Thymus (tissue), 11 donors: ENCODE data around the gene KCNA5. TPM values are rescaled to one million over a fixed set of nuclear protein-coding genes. Genes with fewer than 3 reads are reported as not detected.

Source experiments
- DNase-seq, 9 donors: peaks; one replicate each; pipeline ENCODE4 v3.0.0-alpha.2; 2013; ENCODE audit warnings: low spot score in 9 of 9, low read depth in 6 of 9, missing footprints in 1 of 9
- H3K27ac ChIP-seq, 2 donors: one replicate each; pipeline ENCODE4 v1.5.1; 2013; ENCODE audit warnings: control low read depth in 1 of 2, low read depth in 1 of 2, low read length in 1 of 2, mild to moderate bottlenecking in 1 of 2, moderate library complexity in 1 of 2
- H3K27me3 ChIP-seq, 2 donors: one replicate each; pipeline ENCODE4 v1.5.1; 2013; ENCODE audit warnings: low read length in 1 of 2; ENCODE audit not compliant: control insufficient read depth in 2 of 2, insufficient read depth in 1 of 2
- H3K36me3 ChIP-seq, 2 donors: one replicate each; pipeline ENCODE4 v1.5.1; 2013; ENCODE audit warnings: low read length in 1 of 2, mild to moderate bottlenecking in 1 of 2, moderate library complexity in 1 of 2; ENCODE audit not compliant: control insufficient read depth in 2 of 2, insufficient read depth in 2 of 2
- H3K4me1 ChIP-seq, 2 donors: one replicate each; pipeline ENCODE4 v1.5.1; 2013; ENCODE audit warnings: low read length in 2 of 2; ENCODE audit not compliant: control insufficient read depth in 2 of 2, insufficient read depth in 2 of 2
- H3K4me3 ChIP-seq, 2 donors: one replicate each; pipeline ENCODE4 v1.5.1; 2013; ENCODE audit warnings: low read length in 2 of 2, control low read depth in 1 of 2, mild to moderate bottlenecking in 1 of 2
- H3K9me3 ChIP-seq, 2 donors: one replicate each; pipeline ENCODE4 v1.5.1; 2013; ENCODE audit warnings: low read length in 1 of 2, mild to moderate bottlenecking in 1 of 2; ENCODE audit not compliant: control insufficient read depth in 2 of 2, insufficient read depth in 1 of 2
- WGBS: extraction: QIAGEN DNeasy Blood & Tissue Kit; methylation state at CpG from one replicate; pipeline ENCODE4 v1.1.7; 2013; 5-methylcytosine and 5-hydroxymethylcytosine counted together
- polyA plus RNA-seq: library from polyadenylated mRNA; stranded (reverse); fragments of 200-250 nt; gene quantifications from one replicate; pipeline ENCODE4 v1.2.3, GENCODE V29; 2013
- total RNA-seq: library from RNA; stranded (reverse); fragments of 120-200 nt; gene quantifications from one replicate; pipeline ENCODE4 v1.2.4, GENCODE V29; 2013
- donor health status: healthy.

Gene KCNA5
- total and polyA plus RNA-seq, 2 donors, result 0.33 to 2.9 TPM

GRCh38 chr12:5034603-5035002, 9.1 kb upstream of the KCNA5 start:
- H3K27ac ChIP-seq, result peak overlapping the region in 1 of 2 donors; percentile 40
- WGBS, result 30% methylated on average over 5 of the region's 5 CpGs
- H3K4me1 ChIP-seq, result peaks cover 10 to 13% of the 10 kb centered on the region in 2 donors
- no peaks in the 10 kb centered on the region for H3K36me3 ChIP-seq
- H3K27me3 ChIP-seq, result no peaks in the 10 kb centered on the region
- no peaks in the 10 kb centered on the region for H3K9me3 ChIP-seq
- peak; percentile 29 to 79 (median 56) for DNase-seq
- H3K4me3 ChIP-seq, result no peak overlapping the region

- DNase-seq, result no peak
- Histone ChIP-seq H3K4me3 (no peak overlapping the region), H3K27me3 (peaks cover 4 to 6% of the 10 kb centered on the region in 2 donors), H3K4me1 (peaks cover 10 to 13% of the 10 kb centered on the region in 2 donors), H3K36me3 (no peaks in the 10 kb centered on the region), H3K27ac (no peak overlapping the region), H3K9me3 (no peaks in the 10 kb centered on the region)
- 91% methylated on average over 6 of the region's 6 CpGs for WGBS
Observed at GRCh38 chr12:5035618-5036017, 8.1 kb upstream of the KCNA5 start.

GRCh38 chr12:5036031-5036430, 7.6 kb upstream of the KCNA5 start:
- Histone ChIP-seq H3K36me3 (no peaks in the 10 kb centered on the region), H3K27ac (no peak overlapping the region), H3K4me3 (no peak overlapping the region), H3K27me3 (peaks cover 5 to 6% of the 10 kb centered on the region in 2 donors), H3K4me1 (peaks cover 10 to 13% of the 10 kb centered on the region in 2 donors), H3K9me3 (no peaks in the 10 kb centered on the region)
- WGBS, result 93% methylated on average over 7 of the region's 7 CpGs
- DNase-seq, result no peak

- Histone ChIP-seq H3K27ac (no peak overlapping the region), H3K4me3 (no peak overlapping the region), H3K27me3 (peaks cover 21 to 23% of the 10 kb centered on the region in 2 donors), H3K4me1 (peaks cover 10 to 13% of the 10 kb centered on the region in 2 donors), H3K9me3 (no peaks in the 10 kb centered on the region), H3K36me3 (no peaks in the 10 kb centered on the region)
- no peak for DNase-seq
- WGBS, result 97% methylated on average over 9 of the region's 9 CpGs
Observed at GRCh38 chr12:5037795-5038357, 5.8 kb upstream of the KCNA5 start.

- Histone ChIP-seq H3K27me3 (peaks cover 30 to 33% of the 10 kb centered on the region in 2 donors), H3K4me1 (peaks cover 12 to 19% of the 10 kb centered on the region in 2 donors), H3K27ac (no peak overlapping the region), H3K4me3 (no peak overlapping the region), H3K9me3 (no peaks in the 10 kb centered on the region), H3K36me3 (no peaks in the 10 kb centered on the region)
- WGBS, result 30% methylated on average over 4 of the region's 4 CpGs
- no peak for DNase-seq
Observed at GRCh38 chr12:5038781-5039311, 4.8 kb upstream of the KCNA5 start.

GRCh38 chr12:5039815-5040214, 3.9 kb upstream of the KCNA5 start:
- Histone ChIP-seq H3K4me1 (peaks cover 3 to 15% of the 10 kb centered on the region in 2 donors), H3K9me3 (no peaks in the 10 kb centered on the region), H3K36me3 (no peaks in the 10 kb centered on the region), H3K4me3 (no peak overlapping the region), H3K27me3 (peaks cover 39 to 43% of the 10 kb centered on the region in 2 donors), H3K27ac (no peak overlapping the region)
- WGBS, result 93% methylated on average over 3 of the region's 3 CpGs
- no peak for DNase-seq

GRCh38 chr12:5040368-5040767, 3.3 kb upstream of the KCNA5 start:
- H3K27me3 ChIP-seq, result peaks cover 41 to 48% of the 10 kb centered on the region in 2 donors
- 53% methylated on average over 5 of the region's 5 CpGs for WGBS

GRCh38 chr12:5044420-5045295, 979 bp downstream of the KCNA5 start:
- DNase-seq, result no peak
- Histone ChIP-seq H3K4me1 (peaks cover 0 to 12% of the 10 kb centered on the region in 2 donors), H3K27me3 (peaks cover 41 to 78% of the 10 kb centered on the region in 2 donors)

More at GRCh38 chr12:5040368-5040767, 3.3 kb upstream of the KCNA5 start:
- no peaks in the 10 kb centered on the region for H3K9me3 ChIP-seq
- H3K4me3 ChIP-seq, result no peak overlapping the region
- no peak for DNase-seq
- no peaks in the 10 kb centered on the region for H3K36me3 ChIP-seq
- peaks cover 0 to 12% of the 10 kb centered on the region in 2 donors for H3K4me1 ChIP-seq
- H3K27ac ChIP-seq, result no peak overlapping the region

GRCh38 chr12:5047094-5047493, 3.4 kb downstream of the KCNA5 start:
- H3K4me1 ChIP-seq, result peaks cover 0 to 12% of the 10 kb centered on the region in 2 donors
- H3K27ac ChIP-seq, result no peak overlapping the region
- no peak for DNase-seq
- peaks cover 28 to 62% of the 10 kb centered on the region in 2 donors for H3K27me3 ChIP-seq
- H3K4me3 ChIP-seq, result no peak overlapping the region
- WGBS, result 93% methylated on average over 5 of the region's 5 CpGs
- H3K36me3 ChIP-seq, result no peaks in the 10 kb centered on the region
- H3K9me3 ChIP-seq, result no peaks in the 10 kb centered on the region

More at GRCh38 chr12:5044420-5045295, 979 bp downstream of the KCNA5 start:
- no peak overlapping the region for H3K27ac ChIP-seq
- H3K9me3 ChIP-seq, result no peaks in the 10 kb centered on the region
- H3K4me3 ChIP-seq, result no peak overlapping the region
- no peaks in the 10 kb centered on the region for H3K36me3 ChIP-seq
- WGBS, result 51% methylated on average over 71 of the region's 71 CpGs
